CD4-positive, CD25-positive, alpha-beta regulatory T cell (primary cell): ENCODE measurements around the gene CCR4. TPM values are rescaled to one million over a fixed set of nuclear protein-coding genes. Genes with fewer than 3 reads are reported as not detected.

ENCODE experiments used
- polyA plus RNA-seq, 4 donors: library from polyadenylated mRNA; unstranded; fragments of 300-500 nt; fragmentation: Illumina TruSeq; gene quantifications; one replicate each; pipeline ENCODE4 v1.2.3, GENCODE V29; 2021
- total RNA-seq: library from RNA; stranded (reverse); gene quantifications from one replicate; pipeline ENCODE4 v1.2.3, GENCODE V29; 2022

The CCR4 gene
- total and polyA plus RNA-seq, 5 donors from 2014 or later, result 80.8 to 366 (median 98.0) TPM

Other genes starting within 250 kb of the CCR4 start
- 0.47 TPM for gene TRIM71, start 133.6 kb upstream of the CCR4 start, total RNA-seq
- gene TRIM71, start 133.6 kb upstream of the CCR4 start, polyA plus RNA-seq, result under 1 TPM; 0.03 to 0.14 (median 0.06) TPM
- gene GLB1, start 145.5 kb downstream of the CCR4 start, total RNA-seq, result 42.2 TPM
- 10 to 100 TPM; 52.7 to 73.2 (median 63.8) TPM for gene GLB1, start 145.5 kb downstream of the CCR4 start, polyA plus RNA-seq
- gene TMPPE, start 145.5 kb downstream of the CCR4 start, total RNA-seq, result 11.3 TPM
- 1 to 10 TPM in 3 of 4 donors, under 1 TPM in 1; 0.99 to 2.0 (median 1.9) TPM for gene TMPPE, start 145.5 kb downstream of the CCR4 start, polyA plus RNA-seq
- gene CRTAP, start 162.4 kb downstream of the CCR4 start, total RNA-seq, result 44.0 TPM
- gene CRTAP, start 162.4 kb downstream of the CCR4 start, polyA plus RNA-seq, result 100 to 1,000 TPM in 2 of 4 donors, 10 to 100 TPM in 2; 91.0 to 112 (median 98.8) TPM